Kidney (tissue), 14 donors: ENCODE data around the gene EGFL6. TPM values are rescaled to one million over a fixed set of nuclear protein-coding genes. Genes with fewer than 3 reads are reported as not detected.

Source experiments
- DNase-seq, 5 donors: peaks; one replicate each; pipeline ENCODE4 v3.0.0-alpha.2; 2013 to 2020
- FAIRE-seq: peaks from 2 replicates; lab custom pipeline; 2012; peaks lifted over from hg19 to GRCh38; lab: Jason Lieb, UNC
- H3K27ac ChIP-seq, 2 donors: one replicate each; pipeline ENCODE4 v1.7.0; 2013; ENCODE audit warnings: low read depth in 2 of 2, low read length in 2 of 2, inconsistent platforms in 1 of 2
- H3K27me3 ChIP-seq: one replicate; pipeline ENCODE4 v1.7.1; 2013; ENCODE audit warnings: low read length, inconsistent platforms; ENCODE audit not compliant: control insufficient read depth, insufficient read depth
- H3K36me3 ChIP-seq, 3 donors: one replicate each; pipeline versions ENCODE4 v1.7.0 to v1.7.1; 2013; ENCODE audit warnings: low read length in 3 of 3, control low read depth in 1 of 3, inconsistent platforms in 1 of 3; ENCODE audit not compliant: insufficient read depth in 3 of 3, control insufficient read depth in 2 of 3
- H3K4me1 ChIP-seq, 3 donors: one replicate each; pipeline versions ENCODE4 v1.7.0 to v1.7.1; 2013; ENCODE audit warnings: low read length in 3 of 3, inconsistent platforms in 1 of 3, low read depth in 1 of 3; ENCODE audit not compliant: control insufficient read depth in 2 of 3, insufficient read depth in 2 of 3
- H3K4me3 ChIP-seq, 3 donors: one replicate each; pipeline versions ENCODE4 v1.7.0 to v1.8.1; 2013; ENCODE audit warnings: low read length in 3 of 3, control low read depth in 1 of 3, inconsistent platforms in 1 of 3
- H3K9ac ChIP-seq, 3 donors: one replicate each; pipeline versions ENCODE4 v1.7.0 to v1.7.1; 2013; ENCODE audit warnings: low read length in 3 of 3, control low read depth in 1 of 3, inconsistent platforms in 1 of 3
- H3K9me3 ChIP-seq, 3 donors: one replicate each; pipeline versions ENCODE4 v1.7.0 to v1.7.1; 2013; ENCODE audit warnings: low read length in 3 of 3, control low read depth in 1 of 3, inconsistent platforms in 1 of 3; ENCODE audit not compliant: control insufficient read depth in 2 of 3, insufficient read depth in 1 of 3
- intact Hi-C: fragments of 100-400 bp; cut with DNase I; formaldehyde crosslinking; loops from one replicate; pipeline ENCODE4 v1.11.1; 2022
- polyA plus RNA-seq: library from polyadenylated mRNA; stranded (reverse); fragments of 350-450 nt; fragmentation: Illumina TruSeq; extraction: RNeasy Lipid Tissue Mini Kit (QIAGEN cat#74804); gene quantifications from one replicate; pipeline ENCODE4 v1.2.3, GENCODE V29; 2014; ENCODE audit warnings: low read depth, low replicate concordance; ENCODE audit not compliant: insufficient read depth
- total RNA-seq: library from RNA; stranded (reverse); fragmentation: NEBNext Ultra II Directional; extraction: Animal tissue kit (Norgen Biotek cat#: 25700); gene quantifications from one replicate; pipeline ENCODE4 v1.2.1, GENCODE V29; 2021
- TF ChIP-seq, protein P1 (sequence below): IDR thresholded peaks from 3 replicates; pipeline ENCODE4 v1.5.1; 2012; ENCODE audit warnings: mild to moderate bottlenecking, moderate library complexity, borderline replicate concordance; ENCODE audit not compliant: insufficient read depth; ENCODE audit errors: extremely low read depth
- donor health status: control.
- donor health status: control.
- donor health status: control.
- donor health status: control.
- donor health status: control.
- donor health status: DM: yes; HTN: yes; CAD: no.
- donor health status: Normal renal cell carcinoma (clear cell type).

The EGFL6 gene
- total and polyA plus RNA-seq, 2 donors from 2014 or later: 0.43 TPM; not detected in 1

DNA sequence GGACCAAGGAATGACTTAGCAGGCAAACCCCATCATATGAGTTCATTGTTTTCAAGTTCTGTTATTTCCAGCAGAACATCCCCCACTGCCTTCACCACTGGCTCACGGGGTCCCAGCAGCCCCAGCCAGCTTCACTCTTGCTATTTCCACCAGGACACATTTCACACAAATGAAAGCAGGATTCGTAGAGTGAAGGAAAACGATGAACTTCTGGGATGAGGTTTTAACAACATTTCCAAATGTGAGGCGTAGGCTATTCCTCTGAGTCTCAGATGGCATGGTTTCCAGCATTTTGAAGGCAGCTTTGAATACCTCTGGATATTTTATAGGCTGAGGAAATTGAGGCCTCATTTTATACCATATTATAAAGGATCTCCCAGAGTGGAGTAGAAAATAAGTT, 32.9 kb upstream of the EGFL6 start:
- intact Hi-C loops: no loop called here
- DNase-seq: no peak
- H3K27ac ChIP-seq: no peak overlapping the region
- H3K4me1 ChIP-seq: no peaks in the 10 kb centered on the region
- FAIRE-seq: no peak
- H3K4me3 ChIP-seq: no peak overlapping the region
- no peak overlapping the region for H3K9ac ChIP-seq
- H3K27me3 ChIP-seq: peaks cover 12% of the 10 kb centered on the region
- no peaks in the 10 kb centered on the region for H3K9me3 ChIP-seq
- H3K36me3 ChIP-seq: no peaks in the 10 kb centered on the region
- TF ChIP-seq, protein P1, sequence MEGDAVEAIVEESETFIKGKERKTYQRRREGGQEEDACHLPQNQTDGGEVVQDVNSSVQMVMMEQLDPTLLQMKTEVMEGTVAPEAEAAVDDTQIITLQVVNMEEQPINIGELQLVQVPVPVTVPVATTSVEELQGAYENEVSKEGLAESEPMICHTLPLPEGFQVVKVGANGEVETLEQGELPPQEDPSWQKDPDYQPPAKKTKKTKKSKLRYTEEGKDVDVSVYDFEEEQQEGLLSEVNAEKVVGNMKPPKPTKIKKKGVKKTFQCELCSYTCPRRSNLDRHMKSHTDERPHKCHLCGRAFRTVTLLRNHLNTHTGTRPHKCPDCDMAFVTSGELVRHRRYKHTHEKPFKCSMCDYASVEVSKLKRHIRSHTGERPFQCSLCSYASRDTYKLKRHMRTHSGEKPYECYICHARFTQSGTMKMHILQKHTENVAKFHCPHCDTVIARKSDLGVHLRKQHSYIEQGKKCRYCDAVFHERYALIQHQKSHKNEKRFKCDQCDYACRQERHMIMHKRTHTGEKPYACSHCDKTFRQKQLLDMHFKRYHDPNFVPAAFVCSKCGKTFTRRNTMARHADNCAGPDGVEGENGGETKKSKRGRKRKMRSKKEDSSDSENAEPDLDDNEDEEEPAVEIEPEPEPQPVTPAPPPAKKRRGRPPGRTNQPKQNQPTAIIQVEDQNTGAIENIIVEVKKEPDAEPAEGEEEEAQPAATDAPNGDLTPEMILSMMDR: no peak

DNA sequence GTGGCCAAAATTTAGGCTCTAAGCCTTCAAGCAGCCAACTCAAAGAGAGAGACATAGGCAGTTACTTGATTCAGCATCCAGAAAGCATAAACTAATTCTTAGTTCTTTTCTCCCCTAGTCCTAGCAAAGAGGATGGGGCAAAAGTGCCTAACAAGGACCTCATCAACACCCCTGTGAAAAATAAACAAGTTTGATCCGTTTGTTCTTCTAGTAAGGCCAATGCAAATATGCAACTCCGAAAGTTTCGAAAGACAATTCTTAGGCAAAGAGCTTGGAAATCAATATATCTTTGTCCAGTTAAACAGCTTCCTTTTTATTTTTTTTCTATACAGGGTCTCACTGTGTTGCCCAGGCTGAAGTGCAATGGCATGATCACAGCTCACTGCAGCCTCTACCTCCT, 31.0 kb upstream of the EGFL6 start:
- H3K27me3 ChIP-seq: peaks cover 11% of the 10 kb centered on the region
- TF ChIP-seq, protein P1: no peak
- intact Hi-C loops: no loop called here

DNA sequence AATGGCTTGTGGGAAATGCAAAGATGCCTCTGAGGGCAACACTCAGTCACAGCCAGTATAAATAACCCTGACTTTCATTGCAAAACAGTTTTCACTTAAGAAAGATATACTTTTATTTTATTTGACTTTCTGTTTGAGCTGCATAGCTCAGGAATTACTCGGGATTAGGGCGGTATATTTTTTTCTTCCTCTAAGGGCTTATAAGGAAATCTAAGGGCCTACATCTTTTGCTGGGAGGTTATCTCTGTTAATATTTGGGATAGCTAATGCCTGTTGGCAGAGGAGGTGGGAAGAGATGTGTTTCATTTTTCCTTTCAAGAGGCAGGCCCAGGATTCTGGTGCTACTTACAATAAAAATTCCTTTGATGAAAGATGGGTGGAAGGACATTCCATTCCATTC, 28.8 kb upstream of the EGFL6 start:
- no peak for FAIRE-seq
- no peak for DNase-seq
- Histone ChIP-seq H3K27ac (no peak overlapping the region), H3K9ac (no peak overlapping the region), H3K9me3 (no peaks in the 10 kb centered on the region), H3K4me3 (no peak overlapping the region), H3K4me1 (no peaks in the 10 kb centered on the region), H3K36me3 (no peaks in the 10 kb centered on the region), H3K27me3 (peaks cover 10% of the 10 kb centered on the region)
- intact Hi-C loops: no loop called here
- TF ChIP-seq, protein P1: no peak

More for the DNA sequence above, 31.0 kb upstream of the EGFL6 start:
- FAIRE-seq (no peak), DNase-seq (no peak)
- Histone ChIP-seq H3K4me3 (no peak overlapping the region), H3K27ac (no peak overlapping the region), H3K9ac (no peak overlapping the region), H3K36me3 (no peaks in the 10 kb centered on the region), H3K4me1 (no peaks in the 10 kb centered on the region), H3K9me3 (no peaks in the 10 kb centered on the region)

DNA sequence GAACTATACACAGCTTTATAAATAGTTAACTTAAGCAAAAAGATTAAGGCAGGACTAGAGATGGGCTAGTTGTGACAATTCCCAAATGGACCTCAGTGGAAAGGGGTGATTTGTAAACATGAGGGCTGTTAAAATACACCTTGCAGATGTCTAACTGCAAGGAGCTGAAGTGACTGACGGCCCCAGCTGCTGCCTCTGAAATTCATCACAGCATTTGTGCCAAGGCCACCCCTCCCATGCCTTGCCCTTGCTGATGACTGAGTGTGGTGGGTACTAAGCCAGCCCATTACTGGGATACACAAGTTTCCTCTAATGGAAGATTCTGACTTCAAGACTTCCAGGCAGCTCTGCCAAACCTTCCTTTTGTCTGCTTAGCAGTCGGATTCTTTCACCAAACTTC, 23.7 kb upstream of the EGFL6 start:
- TF ChIP-seq, protein P1: no peak
- no peak for FAIRE-seq
- Histone ChIP-seq H3K4me3 (no peak overlapping the region), H3K27me3 (peaks cover 5% of the 10 kb centered on the region), H3K9ac (no peak overlapping the region), H3K36me3 (no peaks in the 10 kb centered on the region), H3K4me1 (no peaks in the 10 kb centered on the region), H3K27ac (no peak overlapping the region), H3K9me3 (no peaks in the 10 kb centered on the region)
- no peak for DNase-seq
- intact Hi-C loops: no loop called here
